Fibroblast of lung (primary cell): ENCODE data around the gene IL17RD.

Experiments
- EZH2 ChIP-seq: IDR thresholded peaks from 2 replicates; pipeline ENCODE4 v1.5.1; 2012; ENCODE audit warnings: low read length, control low read depth, mild to moderate bottlenecking; ENCODE audit errors: missing control alignments
- TF ChIP-seq, protein P1 (sequence below), 2 donors: IDR thresholded peaks in 1 of 2; conservative IDR thresholded peaks in 1 of 2; 1 replicate in 1 of 2; 2 replicates in 1 of 2; pipeline ENCODE4 v1.5.1; 2011 to 2012; ENCODE audit warnings: low read length in 2 of 2, control low read depth in 1 of 2, inconsistent platforms in 1 of 2, low read depth in 1 of 2, mild to moderate bottlenecking in 1 of 2

DNA sequence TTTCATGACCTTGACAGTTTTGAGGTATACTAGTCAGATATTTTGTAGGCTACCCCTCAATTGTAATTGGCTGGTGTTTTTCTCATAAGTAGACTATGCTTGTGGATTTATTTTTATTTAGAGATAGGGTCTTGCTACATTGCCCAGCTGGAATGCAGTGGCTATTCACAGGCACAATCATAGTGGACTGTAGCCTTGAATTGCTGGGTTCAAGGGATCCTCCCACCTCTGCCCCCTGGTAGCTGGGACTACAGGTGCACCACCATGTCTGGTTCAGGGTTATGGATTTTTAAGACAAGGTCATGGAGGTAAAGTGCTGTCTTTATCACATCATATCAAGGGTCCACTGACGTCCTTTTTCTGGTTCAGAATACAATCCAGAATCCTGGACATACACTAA lies 10.9 kb upstream of the IL17RD start:
- TF ChIP-seq, protein P1, sequence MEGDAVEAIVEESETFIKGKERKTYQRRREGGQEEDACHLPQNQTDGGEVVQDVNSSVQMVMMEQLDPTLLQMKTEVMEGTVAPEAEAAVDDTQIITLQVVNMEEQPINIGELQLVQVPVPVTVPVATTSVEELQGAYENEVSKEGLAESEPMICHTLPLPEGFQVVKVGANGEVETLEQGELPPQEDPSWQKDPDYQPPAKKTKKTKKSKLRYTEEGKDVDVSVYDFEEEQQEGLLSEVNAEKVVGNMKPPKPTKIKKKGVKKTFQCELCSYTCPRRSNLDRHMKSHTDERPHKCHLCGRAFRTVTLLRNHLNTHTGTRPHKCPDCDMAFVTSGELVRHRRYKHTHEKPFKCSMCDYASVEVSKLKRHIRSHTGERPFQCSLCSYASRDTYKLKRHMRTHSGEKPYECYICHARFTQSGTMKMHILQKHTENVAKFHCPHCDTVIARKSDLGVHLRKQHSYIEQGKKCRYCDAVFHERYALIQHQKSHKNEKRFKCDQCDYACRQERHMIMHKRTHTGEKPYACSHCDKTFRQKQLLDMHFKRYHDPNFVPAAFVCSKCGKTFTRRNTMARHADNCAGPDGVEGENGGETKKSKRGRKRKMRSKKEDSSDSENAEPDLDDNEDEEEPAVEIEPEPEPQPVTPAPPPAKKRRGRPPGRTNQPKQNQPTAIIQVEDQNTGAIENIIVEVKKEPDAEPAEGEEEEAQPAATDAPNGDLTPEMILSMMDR (conservative IDR thresholded peaks at IDR 0.05 in 1 of 2, IDR thresholded peaks at IDR 0.05 in 1 of 2; ENCODE audit: low read depth in 1 of 2, low read length in 2 of 2) = no peak
- TF ChIP-seq EZH2 = no peak
